T-helper 2 cell treated with Interferon-gamma antibody and Interleukin-4, amounts not matched to agents 100 ng/mL and 5 ng/mL, for 36 hours (primary cell): Measurements from ENCODE around the gene FSIP1. TPM values are rescaled to one million over a fixed set of nuclear protein-coding genes. Genes with fewer than 3 reads are reported as not detected.

Source experiments
- intact Hi-C: fragments of 100-400 bp; cut with micrococcal nuclease; formaldehyde crosslinking; loops from one replicate; pipeline ENCODE4 v1.15.1; 2023
- total RNA-seq: library from RNA; stranded (reverse); gene quantifications from 2 replicates; pipeline ENCODE4 v1.2.3, GENCODE V29; 2022

The FSIP1 gene
- total RNA-seq, 1 donor from 2014 or later: 0.32 TPM

- intact Hi-C loops: no loop called here
Measured at GRCh38 chr15:39692356-39693327, 90.0 kb downstream of the FSIP1 start.

- intact Hi-C loops: no loop called here
Measured at GRCh38 chr15:39690881-39691634, 91.6 kb downstream of the FSIP1 start.

GRCh38 chr15:39687965-39688364 lies 94.7 kb downstream of the FSIP1 start:
- intact Hi-C loops: loop anchor here (2.0 to 10.0 kb wide), 3 partner anchors 93 to 587 kb away; no protein-coding TSS in a partner anchor

- intact Hi-C loops: loop anchor here (1.0 to 10.0 kb wide), 4 partner anchors 71 to 589 kb away; no protein-coding TSS in a partner anchor
Measured at GRCh38 chr15:39685999-39686613, 96.5 kb downstream of the FSIP1 start.

- intact Hi-C loops: loop anchor here (10.0 kb wide), 2 partner anchors 91 to 589 kb away; no protein-coding TSS in a partner anchor
Measured at GRCh38 chr15:39685367-39685766, 97.3 kb downstream of the FSIP1 start.

- intact Hi-C loops: loop anchor here (10.0 kb wide), 2 partner anchors 89 to 591 kb away; no protein-coding TSS in a partner anchor
Measured at GRCh38 chr15:39684233-39684632, 98.4 kb downstream of the FSIP1 start.

- intact Hi-C loops: loop anchor here (10.0 kb wide), 2 partner anchors 88 to 592 kb away; no protein-coding TSS in a partner anchor
Measured at GRCh38 chr15:39682366-39682765, 100.3 kb downstream of the FSIP1 start.

GRCh38 chr15:39680868-39681267 lies 101.8 kb downstream of the FSIP1 start:
- intact Hi-C loops: loop anchor here (10.0 kb wide), 2 partner anchors 86 to 594 kb away; no protein-coding TSS in a partner anchor

- intact Hi-C loops: no loop called here
Measured at GRCh38 chr15:39672666-39673065, 110.0 kb downstream of the FSIP1 start.

GRCh38 chr15:39672184-39672583 lies 110.5 kb downstream of the FSIP1 start:
- intact Hi-C loops: no loop called here

- intact Hi-C loops: no loop called here
Measured at GRCh38 chr15:39670687-39671086, 112.0 kb downstream of the FSIP1 start.

- intact Hi-C loops: no loop called here
Measured at GRCh38 chr15:39669661-39670060, 113.0 kb downstream of the FSIP1 start.

GRCh38 chr15:39669241-39669640 lies 113.4 kb downstream of the FSIP1 start:
- intact Hi-C loops: no loop called here

GRCh38 chr15:39668457-39668856 lies 114.2 kb downstream of the FSIP1 start:
- intact Hi-C loops: no loop called here

- intact Hi-C loops: no loop called here
Measured at GRCh38 chr15:39667382-39668127, 115.1 kb downstream of the FSIP1 start.

- intact Hi-C loops: no loop called here
Measured at GRCh38 chr15:39666677-39667076, 116.0 kb downstream of the FSIP1 start.

- intact Hi-C loops: no loop called here
Measured at GRCh38 chr15:39665629-39666250, 116.9 kb downstream of the FSIP1 start.

- intact Hi-C loops: no loop called here
Measured at GRCh38 chr15:39663704-39664250, 118.9 kb downstream of the FSIP1 start.

- intact Hi-C loops: no loop called here
Measured at GRCh38 chr15:39661776-39662175, 120.9 kb downstream of the FSIP1 start.

GRCh38 chr15:39658740-39659139 lies 123.9 kb downstream of the FSIP1 start:
- intact Hi-C loops: no loop called here
